HG03103 (cell line): ENCODE data around the gene NSRP1.
"Not testable (repeated sequence)": the region's sequence is repeated elsewhere in the genome, so short reads cannot be mapped to it uniquely, and the experiment has no call there.

Experiments
- ATAC-seq: cut with Tn5 transposase; IDR thresholded peaks from one replicate; pipeline ENCODE4 v1.9.1; 2021; ENCODE audit warnings: low read depth; ENCODE audit not compliant: unreplicated experiment

NSRP1 gene

DNA sequence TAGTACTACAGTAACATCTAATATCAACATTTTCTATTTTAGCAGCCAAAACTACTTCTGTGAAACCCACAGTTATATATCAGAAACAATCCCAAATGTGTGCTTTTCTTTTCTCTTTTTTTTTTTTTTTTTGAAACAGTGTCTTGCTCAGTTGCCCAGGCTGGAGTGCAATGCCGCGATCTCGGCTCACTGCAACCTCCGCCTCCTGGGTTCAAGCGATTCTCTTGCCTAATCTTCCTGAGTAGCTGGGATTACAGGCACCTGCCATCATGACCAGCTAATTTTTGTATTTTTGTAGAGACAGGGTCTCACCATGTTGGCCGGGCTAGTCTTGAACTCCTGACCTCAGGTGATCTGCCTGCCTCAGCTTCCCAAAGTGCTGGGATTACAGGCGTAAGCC is 2.0 kb downstream of the NSRP1 start:
- not testable (repeated sequence) for ATAC-seq

DNA sequence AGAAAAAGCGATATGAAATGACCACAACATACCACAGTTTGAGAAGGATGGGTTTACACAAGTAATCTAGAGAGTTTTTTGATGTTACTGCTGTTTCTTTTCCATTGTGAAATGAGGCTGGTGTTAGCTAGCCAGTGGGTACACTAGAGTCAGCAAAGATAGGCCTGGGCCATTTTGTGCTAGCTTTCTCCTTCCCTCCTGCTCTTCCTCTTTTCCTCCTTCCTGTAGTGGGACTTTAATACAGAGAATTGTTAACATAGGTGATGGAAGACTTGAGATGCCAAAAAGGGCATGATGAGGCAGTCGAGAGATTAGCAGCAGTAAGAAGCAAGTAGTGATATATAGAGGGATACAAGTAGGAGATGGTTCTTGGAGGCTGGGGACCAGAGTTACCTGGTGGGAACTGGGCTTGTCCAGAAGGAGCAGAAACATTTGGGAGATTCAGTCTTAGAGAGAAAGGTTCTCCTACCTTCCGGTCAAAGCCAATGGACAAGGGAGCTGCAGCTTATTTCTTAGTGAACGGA is 7.7 kb downstream of the NSRP1 start:
- ATAC-seq: no peak

DNA sequence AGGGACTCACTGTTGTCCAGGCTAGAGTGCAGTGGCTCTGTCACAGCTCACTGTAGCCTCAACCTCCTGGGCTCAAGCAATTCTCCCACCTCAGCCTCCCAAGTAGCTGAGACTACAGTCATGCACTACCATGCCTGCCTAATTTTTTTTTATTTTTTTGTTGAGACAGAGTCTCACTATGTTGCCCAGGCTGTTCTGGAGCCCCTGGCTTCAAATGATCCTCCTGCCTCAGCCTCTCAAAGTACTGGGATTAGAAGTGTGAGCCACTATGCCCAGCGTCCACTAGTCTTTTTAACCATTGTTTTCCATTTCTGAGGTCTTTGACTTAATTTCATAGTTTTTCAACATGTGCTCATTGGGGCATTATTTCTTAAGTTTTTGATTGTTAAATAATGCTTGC is 13.5 kb downstream of the NSRP1 start:
- ATAC-seq: no peak

- ATAC-seq: no peak
Observed at GRCh38 chr17:30132615-30133014, 16.0 kb downstream of the NSRP1 start.

GRCh38 chr17:30133197-30133596 is 16.6 kb downstream of the NSRP1 start:
- ATAC-seq: no peak

DNA sequence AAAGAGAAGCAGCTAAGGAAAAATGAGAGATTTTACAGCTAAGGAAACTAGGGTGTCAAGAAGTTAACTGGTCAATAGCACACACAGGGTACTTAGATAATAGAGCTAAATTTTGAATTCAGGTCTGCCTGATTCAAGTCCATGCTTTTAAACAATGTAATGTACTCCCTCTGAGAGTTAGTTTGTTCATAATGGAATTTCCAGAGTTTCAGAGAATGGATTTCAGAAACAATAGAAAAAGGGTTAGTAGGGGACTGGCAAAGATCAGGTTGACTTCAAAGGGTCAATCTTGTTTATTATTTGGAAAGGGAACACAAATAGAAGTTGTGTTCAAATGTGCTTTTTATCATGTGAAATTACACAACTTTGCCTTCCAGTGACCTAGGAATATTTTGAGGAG is 17.9 kb downstream of the NSRP1 start:
- ATAC-seq: no peak

GRCh38 chr17:30137158-30137557 is 20.5 kb downstream of the NSRP1 start:
- ATAC-seq: no peak

GRCh38 chr17:30147860-30148259 is 31.2 kb downstream of the NSRP1 start:
- not testable (repeated sequence) for ATAC-seq

DNA sequence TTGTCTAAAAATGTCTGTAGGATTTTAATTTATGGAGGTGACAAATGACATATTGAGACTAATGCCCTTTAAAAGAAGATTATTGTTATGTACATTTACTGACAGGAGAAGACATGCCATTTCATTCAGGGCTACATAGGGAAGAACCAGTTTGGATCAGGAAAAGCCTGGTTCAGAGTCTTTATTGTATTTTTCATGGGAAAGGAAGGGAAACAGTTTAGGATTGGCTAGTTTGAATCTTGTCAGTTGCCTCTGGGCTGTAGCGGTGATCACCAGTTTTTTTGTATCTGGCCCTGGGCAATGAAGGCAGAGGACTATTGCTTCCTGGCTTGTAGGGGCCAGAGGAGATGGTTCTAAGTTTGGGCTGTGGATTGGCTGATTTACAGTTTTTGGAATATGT is 31.8 kb downstream of the NSRP1 start:
- no peak for ATAC-seq

- ATAC-seq: no peak
Observed at GRCh38 chr17:30151471-30151870, 34.9 kb downstream of the NSRP1 start.

- no peak for ATAC-seq
Observed at GRCh38 chr17:30153463-30153862, 36.8 kb downstream of the NSRP1 start.

- ATAC-seq: no peak
Observed at GRCh38 chr17:30155389-30155788, 38.8 kb downstream of the NSRP1 start.

DNA sequence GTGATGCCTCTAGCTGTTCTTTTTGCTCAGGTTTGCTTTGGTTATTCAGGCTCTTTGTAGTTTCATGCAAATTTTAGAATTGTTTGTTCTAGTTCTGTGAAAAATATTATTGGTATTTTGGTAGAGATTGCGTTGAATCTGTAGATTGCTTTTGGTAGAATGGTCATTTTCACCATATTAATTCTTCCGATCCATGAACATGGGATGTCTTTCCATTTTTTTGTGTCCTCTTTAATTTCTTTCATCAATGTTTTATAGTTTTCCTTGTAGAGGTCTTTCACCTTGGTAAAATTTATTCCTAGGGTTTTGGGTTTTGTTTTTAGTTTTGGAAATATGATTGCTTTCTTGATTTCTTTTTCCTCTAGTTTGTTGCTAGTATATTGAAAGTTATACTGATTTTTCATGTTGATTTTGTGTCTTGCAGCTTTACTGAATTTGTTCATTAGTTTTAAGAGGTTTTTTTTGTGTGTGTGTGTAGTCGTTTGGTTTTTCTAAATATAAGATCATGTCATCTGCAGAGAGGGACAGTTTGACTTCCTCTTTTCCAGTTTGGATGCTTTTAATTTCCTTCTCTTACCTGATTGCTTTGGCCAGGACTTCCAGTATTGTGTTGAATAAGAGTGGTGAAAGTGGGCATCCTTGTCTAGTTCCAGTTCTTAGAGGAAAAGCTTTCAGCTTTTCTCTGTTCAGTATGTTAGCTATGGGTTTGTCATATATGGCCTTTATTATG is 42.4 kb downstream of the NSRP1 start:
- ATAC-seq: no peak

DNA sequence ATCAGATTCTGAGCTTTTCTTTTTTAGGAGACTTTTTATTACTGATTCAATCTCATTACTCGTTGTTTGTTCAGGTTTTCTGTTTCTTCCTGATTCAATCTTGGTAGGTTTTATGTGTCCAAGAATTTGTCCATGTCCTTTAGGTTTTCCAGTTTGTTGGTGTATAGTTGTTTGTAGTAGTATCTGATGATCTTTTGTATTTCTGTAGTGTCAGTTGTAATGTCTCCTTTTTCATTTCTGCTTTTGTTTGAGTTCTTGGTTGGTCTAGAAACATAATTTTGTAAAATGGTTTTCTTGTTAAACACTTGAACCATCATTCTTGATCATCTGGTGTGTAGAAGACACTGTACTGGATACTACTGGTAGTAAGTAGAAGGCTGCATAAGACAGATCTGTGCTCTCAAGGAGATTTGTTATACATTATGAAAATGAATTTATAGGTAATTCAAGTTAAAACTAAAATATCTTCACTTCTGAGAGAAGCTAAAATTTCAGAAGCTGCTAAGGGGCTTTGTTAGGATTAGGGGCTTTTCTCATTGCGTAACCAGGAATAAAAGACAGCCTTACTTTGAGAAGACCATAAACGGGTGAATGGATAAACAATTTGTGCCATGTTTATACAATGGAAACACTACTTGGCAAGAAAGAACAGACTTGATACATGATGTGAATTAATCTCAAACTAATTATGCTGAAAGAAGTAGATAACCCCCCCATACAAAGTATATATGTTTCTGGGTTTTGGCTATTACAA is 44.0 kb downstream of the NSRP1 start:
- no peak for ATAC-seq

GRCh38 chr17:30161601-30162000 is 45.0 kb downstream of the NSRP1 start:
- no peak for ATAC-seq

- ATAC-seq: no peak
Observed at GRCh38 chr17:30164531-30164930, 47.9 kb downstream of the NSRP1 start.

- ATAC-seq: no peak
Observed at GRCh38 chr17:30165147-30165546, 48.5 kb downstream of the NSRP1 start.

- ATAC-seq: no peak
Observed at GRCh38 chr17:30165960-30166359, 49.3 kb downstream of the NSRP1 start.

GRCh38 chr17:30170415-30170987 is 53.9 kb downstream of the NSRP1 start:
- no peak for ATAC-seq

- ATAC-seq: no peak
Observed at GRCh38 chr17:30172560-30172959, 55.9 kb downstream of the NSRP1 start.

- ATAC-seq: no peak
Observed at GRCh38 chr17:30173649-30174048, 57.0 kb downstream of the NSRP1 start.

DNA sequence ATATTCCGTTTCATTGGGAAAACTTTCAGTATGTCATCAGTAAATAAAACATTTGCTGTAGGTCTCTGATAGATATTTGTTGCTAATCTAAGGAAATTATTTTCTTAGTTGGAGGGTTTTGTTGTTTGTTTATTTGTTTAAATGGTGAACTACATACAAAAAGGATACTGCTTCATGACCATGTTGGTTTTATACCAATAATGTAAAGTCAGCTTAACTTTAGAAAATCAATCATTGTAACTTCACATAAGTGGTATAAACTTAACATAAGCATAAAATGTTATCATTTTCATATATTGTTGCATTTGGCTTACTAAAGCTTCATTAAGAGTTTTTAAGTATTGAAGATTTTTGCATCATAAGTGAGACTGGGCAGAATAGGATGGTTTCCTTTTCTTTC is 57.9 kb downstream of the NSRP1 start:
- no peak for ATAC-seq
